B cell (primary cell): Measurements from ENCODE around the gene SHB. TPM values are rescaled to one million over a fixed set of nuclear protein-coding genes. Genes with fewer than 3 reads are reported as not detected.

Experiments used
- ATAC-seq: fragments of 200-7000 bp; cut with Tn5 transposase; one replicate; pipeline ENCODE4 v1.10.0; 2021; ENCODE audit warnings: low read depth, mild to moderate bottlenecking, moderate number of reproducible peaks, moderate library complexity
- CTCF ChIA-PET: fragments of 350-600 bp; sonication (Branson Sonifier 250); formaldehyde crosslinking; loops from one replicate; lab custom pipeline; 2021; ENCODE audit warnings: antibody characterized with exemption, inconsistent platforms; lab: Charles Lee
- POLR2A ChIA-PET: fragments of 350-600 bp; sonication (Branson Sonifier 250); formaldehyde crosslinking; loops from one replicate; lab custom pipeline; 2021; ENCODE audit warnings: antibody characterized with exemption; lab: Charles Lee
- DNase-seq: peaks from one replicate; pipeline ENCODE4 v3.0.0; 2013
- H2AFZ ChIP-seq: 2 replicates; pipeline ENCODE4 v1.6.1; 2012; ENCODE audit warnings: mild to moderate bottlenecking, low read depth, low read length; ENCODE audit not compliant: insufficient read depth, poor library complexity, severe bottlenecking
- H3K27ac ChIP-seq, 2 donors: 1 replicate in 1 of 2; 2 replicates in 1 of 2; pipeline ENCODE4 v1.5.1; 2012 to 2013; ENCODE audit warnings: low read length in 2 of 2, mild to moderate bottlenecking in 2 of 2, moderate library complexity in 1 of 2
- H3K27me3 ChIP-seq, 4 experiments: fragments of 200-600 bp in 1 of 4; sonication (generic) in 1 of 4; replicated peaks in 1 of 4; 1 replicate in 2 of 4; 2 replicates in 2 of 4; pipeline versions ENCODE4 v1.6.1 to v1.7.0; 2013 to 2016; ENCODE audit warnings: low read length in 3 of 4, mild to moderate bottlenecking in 2 of 4, mixed read lengths in 1 of 4, moderate library complexity in 1 of 4; ENCODE audit not compliant: insufficient read depth in 4 of 4, control insufficient read depth in 3 of 4; ENCODE audit errors: control extremely low read depth in 1 of 4
- H3K36me3 ChIP-seq, 2 experiments: replicated peaks in 1 of 2; 1 replicate in 1 of 2; 2 replicates in 1 of 2; pipeline versions ENCODE4 v1.6.1 to v1.7.1; 2013; ENCODE audit warnings: low read length in 1 of 2; ENCODE audit not compliant: insufficient read depth in 2 of 2, control insufficient read depth in 1 of 2; ENCODE audit errors: control extremely low read depth in 1 of 2, extremely low read depth in 1 of 2
- H3K4me1 ChIP-seq, 2 donors: fragments of 200-600 bp in 1 of 2; sonication (generic) in 1 of 2; 1 replicate in 1 of 2; 2 replicates in 1 of 2; pipeline versions ENCODE4 v1.5.1 to v1.6.1; 2013 to 2017; ENCODE audit warnings: low read length in 2 of 2; ENCODE audit not compliant: control insufficient read depth in 2 of 2, insufficient read depth in 2 of 2
- H3K4me2 ChIP-seq: replicated peaks from 2 replicates; pipeline ENCODE3; 2012; ENCODE audit warnings: mild to moderate bottlenecking, low read depth, low read length; ENCODE audit not compliant: poor library complexity, severe bottlenecking
- H3K4me3 ChIP-seq, 5 experiments: fragments of 200-600 bp in 1 of 5; sonication (generic) in 1 of 5; 1 replicate in 3 of 5; 2 replicates in 2 of 5; pipeline versions ENCODE4 v1.5.1 to v1.7.0; 2011 to 2016; ENCODE audit warnings: low read length in 4 of 5, mild to moderate bottlenecking in 4 of 5, low read depth in 2 of 5, control low read depth in 1 of 5, moderate library complexity in 1 of 5; ENCODE audit not compliant: insufficient read depth in 1 of 5; ENCODE audit errors: control extremely low read depth in 1 of 5, extremely low read depth in 1 of 5
- H3K79me2 ChIP-seq: fragments of 200-600 bp; sonication (generic); one replicate; pipeline ENCODE4 v1.6.0; 2016; ENCODE audit warnings: low read length; ENCODE audit not compliant: control insufficient read depth, insufficient read depth
- H3K9ac ChIP-seq: fragments of 200-600 bp; sonication (generic); 2 replicates; pipeline ENCODE4 v1.6.1; 2017; ENCODE audit warnings: mild to moderate bottlenecking, low read length, moderate library complexity
- H3K9me3 ChIP-seq, 3 donors: one replicate each; pipeline versions ENCODE4 v1.6.1 to v1.7.1; 2013; ENCODE audit warnings: low read length in 2 of 3; ENCODE audit not compliant: control insufficient read depth in 2 of 3, insufficient read depth in 1 of 3; ENCODE audit errors: control extremely low read depth in 1 of 3
- H4K20me1 ChIP-seq: 2 replicates; pipeline ENCODE4 v1.6.0; 2012; ENCODE audit warnings: mild to moderate bottlenecking, low read length; ENCODE audit not compliant: insufficient read depth, control insufficient read depth, poor library complexity, severe bottlenecking
- H3K27ac Mint-ChIP-seq: one replicate; pipeline ENCODE4 v1.8.0; 2021; ENCODE audit warnings: mixed read lengths
- H3K27me3 Mint-ChIP-seq: one replicate; pipeline ENCODE4 v1.8.0; 2021; ENCODE audit warnings: mixed read lengths
- H3K4me1 Mint-ChIP-seq: one replicate; pipeline ENCODE4 v1.8.0; 2021; ENCODE audit warnings: mixed read lengths
- H3K4me3 Mint-ChIP-seq: one replicate; pipeline ENCODE4 v1.8.0; 2021; ENCODE audit warnings: mixed read lengths
- H3K9me3 Mint-ChIP-seq: one replicate; pipeline ENCODE4 v1.8.0; 2022; ENCODE audit warnings: mixed read lengths; ENCODE audit not compliant: insufficient read depth
- CTCF ChIP-seq: fragments of 200-600 bp; IDR thresholded peaks from one replicate; pipeline ENCODE4 v1.8.0; 2022; ENCODE audit warnings: antibody characterized with exemption, mild to moderate bottlenecking
- EZH2 ChIP-seq: IDR thresholded peaks from 2 replicates; pipeline ENCODE4 v1.6.1; 2012; ENCODE audit warnings: borderline replicate concordance, low read depth, mild to moderate bottlenecking, moderate library complexity, low read length; ENCODE audit not compliant: insufficient read depth, poor library complexity, severe bottlenecking
- WGBS: methylation state at CpG from one replicate; pipeline ENCODE4 v1.1.5; 2013; ENCODE audit warnings: missing lambda C conversion rate; ENCODE audit not compliant: insufficient coverage; 5-methylcytosine and 5-hydroxymethylcytosine counted together
- intact Hi-C: fragments of 100-400 bp; cut with micrococcal nuclease; formaldehyde crosslinking; loops from one replicate; pipeline ENCODE4 v1.10.0; 2022
- polyA plus RNA-seq: library from polyadenylated mRNA; depleted of rRNA; stranded (reverse); fragments of >200 nt; gene quantifications from 2 replicates; pipeline ENCODE4 v1.2.3, GENCODE V29; 2012
- total RNA-seq, 2 donors: library from RNA; stranded (reverse); fragments of 120-200 nt in 1 of 2; gene quantifications; 1 replicate in 1 of 2; 2 replicates in 1 of 2; pipeline versions ENCODE4 v1.2.3 to v1.2.4, GENCODE V29; 2013 to 2022

Gene SHB
- total and polyA plus RNA-seq, 2 donors (not counting 1 experiment from before 2014, with no cell fraction given): 0.06 to 1.9 TPM

- intact Hi-C loops: no loop called here
- no peaks in the 10 kb centered on the region for H3K36me3 ChIP-seq
- no peak overlapping the region for H3K4me2 ChIP-seq
- Mint-ChIP-seq H3K9me3 (no peaks in the 10 kb centered on the region), H3K27me3 (peaks cover 9% of the 10 kb centered on the region), H3K27ac (no peak overlapping the region), H3K4me1 (no peaks in the 10 kb centered on the region), H3K4me3 (no peak overlapping the region)
- H4K20me1 ChIP-seq: no peaks in the 10 kb centered on the region
- no peaks in the 10 kb centered on the region for H3K9me3 ChIP-seq
- no peak overlapping the region for H3K27ac ChIP-seq
- ATAC-seq: no peak
- 98% methylated on average over 7 of the region's 7 CpGs for WGBS
- H2AFZ ChIP-seq: no peak overlapping the region
- no peak for TF ChIP-seq EZH2
- no peak for TF ChIP-seq CTCF
- DNase-seq: no peak
- H3K9ac ChIP-seq: no peak overlapping the region
- no peaks in the 10 kb centered on the region for H3K4me1 ChIP-seq
- no peak overlapping the region for H3K4me3 ChIP-seq
- ChIA-PET POLR2A (no interaction called here), CTCF (no interaction called here)
- no peaks in the 10 kb centered on the region for H3K27me3 ChIP-seq
- H3K79me2 ChIP-seq: no peaks in the 10 kb centered on the region
These were observed 53.1 kb downstream of the SHB start for GRCh38 chr9:38015906-38016305.

GRCh38 chr9:38015266-38015665 is 53.8 kb downstream of the SHB start:
- Histone ChIP-seq H3K27me3 (no peaks in the 10 kb centered on the region), H2AFZ (no peak overlapping the region), H3K27ac (no peak overlapping the region), H3K9me3 (no peaks in the 10 kb centered on the region), H4K20me1 (no peaks in the 10 kb centered on the region), H3K4me3 (no peak overlapping the region), H3K9ac (no peak overlapping the region), H3K79me2 (no peaks in the 10 kb centered on the region), H3K4me1 (no peaks in the 10 kb centered on the region), H3K36me3 (no peaks in the 10 kb centered on the region), H3K4me2 (no peak overlapping the region)
- intact Hi-C loops: no loop called here
- H3K9me3 Mint-ChIP-seq: no peaks in the 10 kb centered on the region
- DNase-seq: no peak
- no peaks in the 10 kb centered on the region for H3K4me1 Mint-ChIP-seq
- 93% methylated on average over 2 of the region's 4 CpGs for WGBS
- ChIA-PET CTCF (no interaction called here), POLR2A (no interaction called here)
- H3K27me3 Mint-ChIP-seq: peaks cover 9% of the 10 kb centered on the region
- H3K27ac Mint-ChIP-seq: no peak overlapping the region
- no peak for ATAC-seq
- H3K4me3 Mint-ChIP-seq: no peak overlapping the region
- TF ChIP-seq EZH2: no peak
- TF ChIP-seq CTCF: no peak
